ENCODE results near the gene ANKS1B. TPM values are rescaled to one million over a fixed set of nuclear protein-coding genes. Genes with fewer than 3 reads are reported as not detected.
A peak's percentile ranks its signal among the peaks of the same experiment; 100 is the strongest.

ANKS1B gene
- total and polyA plus RNA-seq, 2 of the 4 experiments (the other 2 are of a cell fraction) = 0.17 to 0.18 TPM

GRCh38 chr12:99119943-99120342, 864.8 kb downstream of the ANKS1B start:
- Histone ChIP-seq H3K4me3 (ENCODE audit: insufficient read depth, low read depth, low read length) (no peak overlapping the region), H3K4me1 (ENCODE audit: control insufficient read depth, insufficient read depth, low read length) (no peaks in the 10 kb centered on the region), H3K79me1 (ENCODE audit: low read depth in 1 of 2, low read length in 2 of 2) (no peaks in the 10 kb centered on the region), H2AK9ac (replicated peaks; ENCODE audit: low read depth, low read length, poor library complexity) (peak overlapping the region; percentile 42), H3K27ac (ENCODE audit: insufficient read depth, low read length) (no peak overlapping the region), H3K4ac (ENCODE audit: low read depth, low read length) (no peak overlapping the region), H3K4me2 (ENCODE audit: low read depth, low read length) (no peak overlapping the region), H3K27me3 (ENCODE audit: control insufficient read depth, insufficient read depth, low read length) (no peaks in the 10 kb centered on the region), H3K14ac (replicated peaks; ENCODE audit: low read depth, low read length) (no peak overlapping the region), H3K18ac (ENCODE audit: low read depth, low read length) (no peak overlapping the region), H2BK20ac (ENCODE audit: low read depth, low read length) (no peak overlapping the region), H2AK5ac (ENCODE audit: low read depth, low read length) (no peak overlapping the region), H2BK5ac (ENCODE audit: low read depth, low read length, poor library complexity, severe bottlenecking) (no peak overlapping the region), H4K20me1 (ENCODE audit: insufficient read depth, low read length) (no peaks in the 10 kb centered on the region), H3K9me1 (ENCODE audit: insufficient read depth, low read length) (no peaks in the 10 kb centered on the region), H4K5ac (ENCODE audit: low read depth, low read length) (no peak overlapping the region), H2BK120ac (ENCODE audit: low read depth, low read length) (no peak overlapping the region), H4K8ac (ENCODE audit: low read depth in 2 of 2, low read length in 2 of 2) (no peak overlapping the region), H3K9ac (ENCODE audit: low read depth, low read length) (no peak overlapping the region), H3K36me3 (ENCODE audit: control insufficient read depth, insufficient read depth, low read length) (no peaks in the 10 kb centered on the region), H2AFZ (replicated peaks; ENCODE audit: low read length, poor library complexity) (no peak overlapping the region), H3K56ac (ENCODE audit: extremely low read depth, insufficient read depth, low read length) (no peak overlapping the region), H3K23ac (ENCODE audit: low read depth, low read length) (no peak overlapping the region), H2BK15ac (ENCODE audit: low read depth, low read length) (no peak overlapping the region), H3K9me3 (ENCODE audit: control insufficient read depth, insufficient read depth, low read length) (peaks cover 5% of the 10 kb centered on the region; the same call in 1 of the 2 replicates), H4K91ac (ENCODE audit: insufficient read depth, low read depth, low read length) (no peak overlapping the region)
- ATAC-seq (ENCODE audit: low read depth) (no peak), DNase-seq (no peak)
- no peak for TF ChIP-seq CHD1 (IDR thresholded peaks at IDR 0.05; ENCODE audit: low read depth, low read length)
- TF ChIP-seq RCOR1 (IDR thresholded peaks at IDR 0.05; ENCODE audit: insufficient replicate concordance, low read length) = no peak
- no peak for TF ChIP-seq ELK1 (IDR thresholded peaks at IDR 0.05; ENCODE audit: borderline replicate concordance, low read depth, low read length)
- ChIA-PET CTCF (no interaction called here), POLR2A (ENCODE audit: unreplicated experiment) (no interaction called here)
- intact Hi-C loops (cut with micrococcal nuclease) (no loop called here), dilution Hi-C loops (cut with HindIII; ENCODE audit: low sequenced_read_pairs, unreplicated experiment) (no loop called here), in situ Hi-C loops (cut with MboI; ENCODE audit: low sequenced_read_pairs) (no loop called here)
- no CpG with 5 or more reads among the region's 10 CpGs for WGBS, 2 experiments (ENCODE audit: extremely low coverage in 2 of 2, insufficient read length in 1 of 2)
- no TSS peak for BruUV-seq (replicated peaks)

Measured in IMR-90 (cell line).